Caco-2 (cell line): ENCODE measurements around the gene DSE. TPM values are rescaled to one million over a fixed set of nuclear protein-coding genes. Genes with fewer than 3 reads are reported as not detected.

Experiments
- BruUV-seq: library from RNA; stranded (reverse); fragments of 400-500 nt; replicated peaks from 2 replicates; lab custom pipeline; 2021; lab: Mats Ljungman, UMichigan
- CTCF ChIA-PET: fragments of 300-600 bp; sonication (Branson Sonifier 250); formaldehyde crosslinking; loops from one replicate; lab custom pipeline; 2022; ENCODE audit warnings: antibody characterized with exemption; lab: Charles Lee
- POLR2A ChIA-PET: fragments of 300-600 bp; sonication (Branson Sonifier 250); formaldehyde crosslinking; loops from one replicate; lab custom pipeline; 2022; ENCODE audit warnings: antibody characterized with exemption; lab: Charles Lee
- DNase-seq, 2 experiments: peaks; one replicate each; pipeline versions ENCODE4 v3.0.0 to v3.0.0-alpha.2; 2020 to 2022
- H3K27me3 ChIP-seq: replicated peaks from 2 replicates; pipeline ENCODE4 v1.6.0; 2011; ENCODE audit warnings: low read length; ENCODE audit not compliant: control insufficient read depth, insufficient read depth
- H3K36me3 ChIP-seq: 2 replicates; pipeline ENCODE4 v1.5.1; 2011; ENCODE audit warnings: low read length; ENCODE audit not compliant: control insufficient read depth, insufficient read depth
- H3K4me1 ChIP-seq: fragments of 250-450 bp; sonication (Bioruptor Pico); 2 replicates; pipeline ENCODE4 v1.5.1; 2020; ENCODE audit warnings: mild to moderate bottlenecking
- H3K4me3 ChIP-seq: 2 replicates; pipeline ENCODE4 v1.5.1; 2011; ENCODE audit warnings: low read depth, mild to moderate bottlenecking, control low read depth, low read length
- H3K9me3 ChIP-seq: fragments of 250-450 bp; sonication (Bioruptor Pico); 2 replicates; pipeline ENCODE4 v1.5.1; 2020; ENCODE audit warnings: mild to moderate bottlenecking, moderate library complexity
- H3K27ac Mint-ChIP-seq: one replicate; pipeline ENCODE4 v1.8.0; 2022; ENCODE audit warnings: mixed read lengths; ENCODE audit not compliant: unreplicated experiment
- H3K27me3 Mint-ChIP-seq: one replicate; pipeline ENCODE4 v1.8.0; 2022; ENCODE audit warnings: mixed read lengths; ENCODE audit not compliant: insufficient read depth, unreplicated experiment
- H3K36me3 Mint-ChIP-seq: one replicate; pipeline ENCODE4 v1.8.0; 2022; ENCODE audit warnings: mild to moderate bottlenecking, mixed read lengths; ENCODE audit not compliant: insufficient read depth, unreplicated experiment
- H3K4me1 Mint-ChIP-seq: one replicate; pipeline ENCODE4 v1.8.0; 2022; ENCODE audit warnings: low read depth, mixed read lengths; ENCODE audit not compliant: unreplicated experiment
- H3K4me3 Mint-ChIP-seq: one replicate; pipeline ENCODE4 v1.8.0; 2022; ENCODE audit warnings: mild to moderate bottlenecking, moderate library complexity, mixed read lengths; ENCODE audit not compliant: unreplicated experiment
- H3K9me3 Mint-ChIP-seq: one replicate; pipeline ENCODE4 v1.8.0; 2022; ENCODE audit warnings: mixed read lengths; ENCODE audit not compliant: unreplicated experiment
- CTCF ChIP-seq, 2 experiments: fragments of 200-600 bp in 1 of 2; IDR thresholded peaks; 1 replicate in 1 of 2; 2 replicates in 1 of 2; pipeline versions ENCODE4 v1.5.1 to v1.8.0; 2011 to 2022; ENCODE audit warnings: antibody characterized with exemption in 1 of 2, control low read depth in 1 of 2, inconsistent platforms in 1 of 2, low read depth in 1 of 2, low read length in 1 of 2, mild to moderate bottlenecking in 1 of 2, moderate library complexity in 1 of 2; ENCODE audit not compliant: insufficient read depth in 1 of 2, severe bottlenecking in 1 of 2, unreplicated experiment in 1 of 2
- intact Hi-C: fragments of 100-400 bp; cut with micrococcal nuclease; formaldehyde crosslinking; loops from one replicate; pipeline ENCODE4 v1.10.0; 2022; ENCODE audit not compliant: unreplicated experiment
- total RNA-seq: library from RNA; stranded (reverse); gene quantifications from 2 replicates; pipeline ENCODE4 v1.2.3, GENCODE V29; 2022

The DSE gene
- total RNA-seq, 1 experiment from 2014 or later: 2.8 TPM

GRCh38 chr6:116381000-116381399 is 10.3 kb downstream of the DSE start:
- Histone ChIP-seq H3K4me1 (no peaks in the 10 kb centered on the region), H3K4me3 (no peak overlapping the region), H3K36me3 (no peaks in the 10 kb centered on the region), H3K9me3 (no peaks in the 10 kb centered on the region), H3K27me3 (no peaks in the 10 kb centered on the region)
- intact Hi-C loops: no loop called here
- DNase-seq: no peak
- no TSS peak for BruUV-seq
- TF ChIP-seq CTCF (IDR thresholded peaks at IDR 0.05; ENCODE audit: insufficient read depth in 1 of 2, low read depth in 1 of 2, low read length in 1 of 2, severe bottlenecking in 1 of 2, unreplicated experiment in 1 of 2): no peak
- ChIA-PET CTCF (no interaction called here), POLR2A (no interaction called here)
- H3K4me3 Mint-ChIP-seq: no peak overlapping the region
- no peaks in the 10 kb centered on the region for H3K9me3 Mint-ChIP-seq
- H3K27me3 Mint-ChIP-seq: peaks cover 21% of the 10 kb centered on the region
- H3K27ac Mint-ChIP-seq: no peak overlapping the region
- H3K36me3 Mint-ChIP-seq: no peaks in the 10 kb centered on the region
- peaks cover 6% of the 10 kb centered on the region for H3K4me1 Mint-ChIP-seq

- CTCF ChIA-PET: no interaction called here
- no peak overlapping the region for H3K4me3 ChIP-seq
- peaks cover 18% of the 10 kb centered on the region for H3K27me3 Mint-ChIP-seq
- H3K9me3 ChIP-seq: no peaks in the 10 kb centered on the region
- POLR2A ChIA-PET: no interaction called here
- BruUV-seq: no TSS peak
- intact Hi-C loops: no loop called here
- H3K4me3 Mint-ChIP-seq: no peak overlapping the region
- no peaks in the 10 kb centered on the region for H3K9me3 Mint-ChIP-seq
- no peaks in the 10 kb centered on the region for H3K27me3 ChIP-seq
- H3K27ac Mint-ChIP-seq: no peak overlapping the region
- no peak for TF ChIP-seq CTCF (IDR thresholded peaks at IDR 0.05; ENCODE audit: insufficient read depth in 1 of 2, low read depth in 1 of 2, low read length in 1 of 2, severe bottlenecking in 1 of 2, unreplicated experiment in 1 of 2)
- DNase-seq: no peak
- peaks cover 6% of the 10 kb centered on the region for H3K4me1 Mint-ChIP-seq
- H3K4me1 ChIP-seq: no peaks in the 10 kb centered on the region
- H3K36me3 Mint-ChIP-seq: no peaks in the 10 kb centered on the region
- no peaks in the 10 kb centered on the region for H3K36me3 ChIP-seq
Measured at GRCh38 chr6:116382587-116382986, 11.8 kb downstream of the DSE start.

GRCh38 chr6:116384727-116385458 is 14.1 kb downstream of the DSE start:
- H3K27me3 Mint-ChIP-seq: peaks cover 18% of the 10 kb centered on the region
- H3K36me3 ChIP-seq: no peaks in the 10 kb centered on the region
- H3K9me3 ChIP-seq: no peaks in the 10 kb centered on the region
- POLR2A ChIA-PET: no interaction called here
- no peak overlapping the region for H3K27ac Mint-ChIP-seq
- no peaks in the 10 kb centered on the region for H3K9me3 Mint-ChIP-seq
- no peaks in the 10 kb centered on the region for H3K36me3 Mint-ChIP-seq
- no peak overlapping the region for H3K4me3 ChIP-seq
- no peak for DNase-seq
- intact Hi-C loops: no loop called here
- H3K4me1 ChIP-seq: no peaks in the 10 kb centered on the region
- no peak overlapping the region for H3K4me3 Mint-ChIP-seq
- CTCF ChIA-PET: no interaction called here
- no peak for TF ChIP-seq CTCF (IDR thresholded peaks at IDR 0.05; ENCODE audit: insufficient read depth in 1 of 2, low read depth in 1 of 2, low read length in 1 of 2, severe bottlenecking in 1 of 2, unreplicated experiment in 1 of 2)
- peaks cover 6% of the 10 kb centered on the region for H3K4me1 Mint-ChIP-seq
- BruUV-seq: no TSS peak
- no peaks in the 10 kb centered on the region for H3K27me3 ChIP-seq
